ENCODE measurements around the gene TRMT10C.
"Not testable (repeated sequence)": the region's sequence is repeated elsewhere in the genome, so short reads cannot be mapped to it uniquely, and the experiment has no call there.

Gene TRMT10C

GRCh38 chr3:101561630-101562328, at the start of gene TRMT10C:
TRMT10C (plus strand) TSS chr3:101561868; CDS start chr3:101564782, 2,914 bp downstream.
- peak; percentile 90 for DNase-seq

GRCh38 chr3:101512396-101512645, 49.3 kb upstream of the TRMT10C start:
- DNase-seq, result no peak

GRCh38 chr3:101512646-101513418, 48.8 kb upstream of the TRMT10C start, which contains the start of gene SENP7:
SENP7 (minus strand) TSS chr3:101513212; CDS start chr3:101513130, 82 bp downstream.
- DNase-seq, result peak; percentile 74

GRCh38 chr3:101513419-101513986, 48.2 kb upstream of the TRMT10C start:
- no peak for DNase-seq

GRCh38 chr3:101518421-101518871, 43.2 kb upstream of the TRMT10C start:
- peak; percentile 35 for DNase-seq

- DNase-seq, result no peak
Observed at GRCh38 chr3:101519685-101520365, 41.8 kb upstream of the TRMT10C start.

- DNase-seq, result no peak
Observed at GRCh38 chr3:101521211-101521701, 40.4 kb upstream of the TRMT10C start.

- DNase-seq, result no peak
Observed at GRCh38 chr3:101527441-101527840, 34.2 kb upstream of the TRMT10C start.

- DNase-seq, result no peak
Observed at GRCh38 chr3:101527906-101528305, 33.8 kb upstream of the TRMT10C start.

GRCh38 chr3:101529816-101530685, 31.6 kb upstream of the TRMT10C start:
- no peak for DNase-seq

GRCh38 chr3:101530686-101531047, 31.0 kb upstream of the TRMT10C start:
- no peak for DNase-seq

- DNase-seq, result no peak
Observed at GRCh38 chr3:101531473-101532086, 30.1 kb upstream of the TRMT10C start.

GRCh38 chr3:101532783-101533602, 28.7 kb upstream of the TRMT10C start:
- no peak for DNase-seq

GRCh38 chr3:101533603-101533968, 28.1 kb upstream of the TRMT10C start:
- DNase-seq, result no peak

- DNase-seq, result no peak
Observed at GRCh38 chr3:101535221-101535620, 26.4 kb upstream of the TRMT10C start.

GRCh38 chr3:101536266-101536665, 25.4 kb upstream of the TRMT10C start:
- DNase-seq, result no peak

- DNase-seq, result not testable (repeated sequence)
Observed at GRCh38 chr3:101536955-101537354, 24.7 kb upstream of the TRMT10C start.

- no peak for DNase-seq
Observed at GRCh38 chr3:101542957-101543356, 18.7 kb upstream of the TRMT10C start.

- DNase-seq, result no peak
Observed at GRCh38 chr3:101544161-101544850, 17.4 kb upstream of the TRMT10C start.

- DNase-seq, result no peak
Observed at GRCh38 chr3:101548527-101549105, 13.1 kb upstream of the TRMT10C start.

All from activated T-cell treated with anti-CD3 and anti-CD28 coated beads, Interleukin-2, amount 50 U/mL, for 1 hour (primary cell).